HG02885 (cell line): ENCODE results near the gene TOB2.
"Not testable (repeated sequence)": the region's sequence is repeated elsewhere in the genome, so short reads cannot be mapped to it uniquely, and the experiment has no call there.

ENCODE experiments used
- ATAC-seq: cut with Tn5 transposase; IDR thresholded peaks from one replicate; pipeline ENCODE4 v1.9.1; 2021; ENCODE audit warnings: mild to moderate bottlenecking; ENCODE audit not compliant: unreplicated experiment, poor library complexity

The TOB2 gene

DNA sequence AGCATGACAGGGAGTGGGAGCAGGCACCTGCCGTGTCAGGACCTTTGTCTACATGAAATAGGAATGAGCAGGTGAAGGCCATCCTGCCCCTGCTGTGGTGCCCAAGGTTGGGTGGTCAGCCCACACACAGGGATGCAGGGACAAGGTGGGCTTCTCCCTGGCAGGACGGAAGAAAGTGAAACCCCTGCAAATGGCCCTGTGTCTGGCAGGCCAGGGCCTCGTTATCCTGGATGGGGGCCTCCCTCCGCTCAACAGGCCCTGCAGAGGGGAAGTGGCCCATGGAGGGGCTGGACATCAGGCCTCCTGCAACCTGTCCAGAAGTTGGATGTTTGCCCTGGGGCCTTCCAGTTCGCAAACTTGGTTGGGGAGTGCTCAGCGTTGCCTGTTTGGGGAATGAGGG is 14.9 kb downstream of the TOB2 start:
- ATAC-seq, result no peak

DNA sequence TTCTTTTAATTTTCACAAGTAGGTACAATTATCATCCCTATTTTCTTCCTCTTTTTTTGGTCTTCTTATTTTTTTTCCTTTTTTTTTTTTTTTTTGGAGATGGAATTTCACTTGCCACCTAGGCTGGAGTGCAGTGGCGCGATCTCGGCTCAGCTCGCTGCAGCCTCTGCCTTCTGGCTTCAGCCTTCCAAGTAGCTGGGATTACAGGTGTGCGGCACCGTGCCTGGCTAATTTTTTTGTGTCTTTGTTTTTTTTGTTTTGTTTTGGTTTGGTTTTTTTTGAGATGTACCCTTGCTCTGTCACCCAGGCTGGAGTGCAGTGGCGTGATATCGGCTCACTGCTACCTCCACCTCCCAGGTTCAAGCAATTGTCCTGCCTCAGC is 16.7 kb downstream of the TOB2 start:
- ATAC-seq, result no peak

DNA sequence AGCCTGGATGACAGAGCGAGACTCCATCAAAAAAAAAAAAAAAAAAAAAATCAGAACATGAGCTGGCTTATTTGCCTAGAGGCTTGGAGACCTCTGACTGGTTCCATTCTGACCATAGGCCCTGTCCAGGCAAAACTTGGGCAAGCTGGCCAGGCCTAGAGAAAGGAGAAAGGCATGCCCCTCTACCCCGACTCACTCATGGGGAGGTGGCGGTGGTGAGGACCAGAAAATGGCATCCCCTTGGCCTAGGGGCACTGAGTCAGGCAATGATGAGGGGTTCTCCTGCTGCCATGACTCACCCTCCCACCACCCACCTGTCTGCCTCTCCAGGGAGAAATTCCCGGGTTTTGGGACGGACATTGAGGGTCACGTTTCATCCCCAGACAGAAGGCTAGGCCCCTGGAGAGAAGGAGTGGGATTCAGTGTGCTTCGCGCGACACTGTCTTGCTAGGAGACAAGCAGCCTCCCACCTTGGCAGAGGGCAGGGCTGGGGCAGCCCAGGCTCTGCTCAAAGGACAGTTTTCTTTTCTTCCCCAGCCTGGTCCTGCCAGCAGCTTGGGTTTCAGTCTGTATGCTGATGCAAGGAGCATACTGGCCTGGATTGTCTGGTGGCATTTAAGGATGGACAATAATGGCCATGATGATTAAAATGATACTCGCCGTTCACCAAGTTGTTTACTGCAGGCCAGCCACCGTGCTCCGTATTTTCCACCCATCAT is 17.2 kb downstream of the TOB2 start:
- ATAC-seq, result no peak

DNA sequence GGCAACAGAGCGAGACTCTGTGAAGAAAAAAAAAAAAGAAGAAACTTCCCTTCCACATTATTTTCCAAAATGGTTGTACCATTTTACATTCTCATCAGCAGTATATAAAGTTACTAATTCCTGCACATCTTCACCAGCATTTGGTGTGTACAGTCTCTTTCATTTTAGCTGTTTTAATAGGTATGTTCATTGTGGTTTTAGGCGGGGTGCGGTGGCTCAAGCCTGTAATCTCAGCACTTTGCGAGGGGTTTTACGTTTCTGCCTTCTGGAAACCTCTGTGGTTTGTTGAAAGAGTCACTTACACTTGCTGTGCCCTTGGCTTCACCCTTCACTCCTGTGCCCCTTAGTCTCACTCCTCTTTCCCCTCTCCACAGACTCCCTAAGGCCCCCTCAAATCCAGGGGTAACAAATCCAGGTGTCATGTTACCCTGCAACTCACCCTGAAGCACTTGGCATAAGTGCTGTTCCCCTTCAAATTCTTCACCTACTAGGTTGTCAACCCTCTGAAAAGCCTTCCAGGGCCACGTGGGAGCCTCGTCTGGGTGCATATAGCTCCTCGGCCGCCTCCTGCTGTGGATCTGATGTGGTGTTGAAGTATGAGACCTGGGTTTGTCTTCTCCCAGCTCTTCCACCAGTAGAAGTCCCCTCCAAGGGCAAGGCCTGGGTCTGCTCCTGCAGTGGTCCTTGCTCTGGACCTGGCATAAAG is 20.8 kb downstream of the TOB2 start:
- no peak for ATAC-seq

DNA sequence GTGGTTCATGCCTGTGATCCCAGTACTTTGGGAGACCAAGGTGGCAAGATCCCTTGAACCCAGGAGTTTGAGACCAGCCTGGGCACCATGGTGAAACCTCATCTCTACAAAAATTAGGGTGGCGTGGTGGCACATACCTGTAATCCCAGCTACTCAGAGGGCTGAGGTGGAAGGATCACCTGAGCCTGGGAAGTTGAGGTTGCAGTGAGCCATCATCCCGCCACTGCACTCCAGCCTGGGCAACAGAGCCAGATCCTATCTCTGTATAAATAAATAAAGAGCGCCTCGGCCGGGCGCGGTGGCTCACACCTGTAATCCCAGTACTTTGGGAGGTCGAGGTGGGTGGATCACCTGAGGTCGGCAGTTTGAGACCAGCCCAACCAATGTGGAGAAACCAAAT is 27.9 kb downstream of the TOB2 start:
- ATAC-seq, result no peak

DNA sequence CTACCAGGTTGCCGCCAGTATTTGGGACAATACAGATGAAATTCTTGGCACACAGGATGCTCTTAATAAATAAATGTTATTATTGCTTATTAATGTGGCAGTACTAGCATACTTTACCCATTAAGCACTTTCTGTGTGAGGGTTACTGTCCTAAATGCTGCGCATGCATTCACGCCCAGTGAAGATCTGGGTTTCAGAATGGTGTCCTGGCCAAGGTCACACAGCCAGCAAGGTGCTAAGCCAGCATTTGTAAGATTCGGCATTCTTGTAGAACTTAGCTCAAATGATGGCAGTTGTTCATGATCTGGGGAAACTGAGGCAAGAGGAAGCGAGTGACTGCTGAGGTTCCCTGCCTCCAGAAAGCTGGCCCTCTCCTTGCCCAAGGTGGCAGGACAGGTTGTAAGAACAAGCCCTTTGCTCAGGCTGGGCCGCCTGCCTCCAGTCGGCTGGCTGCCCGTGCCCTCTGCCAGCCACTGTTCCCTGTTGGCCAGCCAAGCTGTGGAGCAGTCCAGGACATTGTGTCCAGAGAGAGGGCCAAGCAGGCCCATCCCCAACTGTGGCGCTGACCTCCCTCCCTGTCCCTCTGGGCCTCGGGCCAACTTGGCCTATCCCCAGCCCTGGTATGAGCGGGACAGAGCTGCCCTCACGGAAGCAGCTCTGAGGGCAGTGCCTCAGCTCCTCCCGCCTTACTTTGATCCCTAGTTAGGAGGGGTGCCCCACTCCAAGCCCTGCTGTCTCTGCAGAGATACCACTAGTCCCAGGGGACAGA is 28.8 kb downstream of the TOB2 start:
- no peak for ATAC-seq

DNA sequence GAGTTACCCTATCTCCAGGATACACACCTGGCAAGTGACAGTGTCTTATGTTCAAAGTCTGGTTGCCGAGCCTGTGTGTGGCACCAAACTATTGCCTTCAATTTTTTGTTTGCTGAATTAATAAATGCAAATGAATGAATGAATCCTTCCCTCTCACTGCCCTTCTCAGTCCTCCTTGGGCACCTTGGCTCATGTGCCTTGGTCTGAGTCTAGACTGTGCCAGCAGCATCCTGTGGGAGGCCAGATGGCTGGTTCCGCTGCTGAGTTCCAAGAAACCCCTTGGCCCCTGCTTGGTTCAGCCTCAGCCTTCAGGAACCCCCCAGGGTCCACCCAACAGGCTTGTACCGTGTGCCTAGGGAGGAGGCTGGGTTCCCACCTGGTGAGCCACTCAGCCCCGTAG is 31.0 kb downstream of the TOB2 start:
- no peak for ATAC-seq

DNA sequence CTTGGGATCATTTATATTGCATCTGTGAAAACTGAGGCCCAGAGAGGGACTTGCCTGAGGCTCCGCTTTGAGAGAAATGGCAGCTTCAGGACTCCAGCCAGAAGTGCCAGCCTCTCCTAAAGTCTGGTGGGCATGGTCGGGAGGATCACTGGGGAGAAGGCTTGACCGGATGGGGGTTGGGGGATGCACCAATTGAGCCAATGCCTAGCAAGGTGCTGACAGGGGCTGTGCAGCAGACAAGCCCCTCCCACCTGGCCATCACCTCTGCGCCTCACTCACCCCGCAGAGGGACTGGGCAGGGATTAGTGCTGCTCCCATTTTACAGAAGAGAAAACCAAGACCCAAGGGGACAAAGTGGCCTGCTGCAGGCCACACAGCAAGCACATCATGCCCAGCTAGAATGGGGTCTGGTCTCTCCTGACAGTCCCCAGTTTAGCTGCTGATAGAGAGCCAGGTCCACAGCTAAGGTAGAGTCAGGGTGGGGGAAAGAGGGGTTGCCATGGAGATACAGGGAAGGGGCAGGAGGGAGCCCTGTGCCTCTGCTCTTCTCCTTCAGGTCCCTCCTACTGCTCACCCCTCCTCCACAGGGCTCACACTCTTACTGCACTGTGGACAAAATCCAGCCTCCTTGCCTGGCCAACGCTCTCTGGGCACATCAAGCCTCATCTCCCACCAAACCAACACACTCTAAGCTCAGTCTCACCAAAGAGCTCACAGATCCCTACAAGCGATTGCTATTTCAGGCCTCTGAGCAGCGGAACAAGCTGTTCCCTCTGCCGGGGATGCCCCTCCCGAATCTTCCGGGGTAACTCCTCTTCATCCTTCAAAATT is 35.4 kb downstream of the TOB2 start:
- ATAC-seq, result no peak

DNA sequence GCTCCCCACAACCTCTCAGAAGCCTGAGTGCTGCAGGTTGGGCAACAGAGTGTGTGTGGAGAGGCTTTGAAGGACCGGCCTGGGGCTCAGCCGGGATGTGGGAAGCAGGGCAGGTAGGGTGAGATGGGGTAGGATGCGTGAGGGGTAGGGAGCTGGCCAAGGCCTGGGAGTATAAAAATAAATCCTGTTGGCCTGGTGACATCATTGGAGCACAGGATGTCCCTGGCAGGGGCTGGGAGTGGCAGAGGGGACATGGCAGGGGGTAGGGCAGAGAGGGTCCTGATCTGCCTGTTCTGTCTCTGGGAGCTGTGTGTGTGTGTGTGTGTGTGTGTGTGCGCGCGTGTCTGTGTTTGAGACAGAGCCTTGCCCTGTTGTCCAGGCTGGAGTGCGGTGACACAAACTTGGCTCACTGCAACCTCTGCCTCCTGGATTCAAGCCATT is 36.3 kb downstream of the TOB2 start:
- ATAC-seq, result no peak

DNA sequence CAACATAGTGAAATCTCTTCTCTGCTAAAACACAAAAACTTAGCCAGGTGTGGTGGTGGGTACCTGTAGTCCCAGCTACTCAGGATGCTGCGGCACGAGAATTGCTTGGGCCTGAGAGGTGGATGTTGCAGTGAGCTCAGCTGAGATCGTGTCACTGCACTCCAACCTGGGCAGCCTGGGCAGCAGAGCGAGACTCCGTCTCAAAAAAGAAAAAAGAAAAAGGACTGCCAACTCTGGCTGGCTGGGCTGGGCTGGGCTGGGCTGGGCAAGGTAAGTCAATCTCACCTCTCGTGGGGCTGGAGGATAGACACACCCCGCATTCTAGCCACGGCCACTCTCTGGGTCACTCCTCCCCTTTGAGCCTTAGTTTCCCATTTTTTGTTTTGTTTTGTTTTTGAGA is 37.9 kb downstream of the TOB2 start:
- no peak for ATAC-seq

DNA sequence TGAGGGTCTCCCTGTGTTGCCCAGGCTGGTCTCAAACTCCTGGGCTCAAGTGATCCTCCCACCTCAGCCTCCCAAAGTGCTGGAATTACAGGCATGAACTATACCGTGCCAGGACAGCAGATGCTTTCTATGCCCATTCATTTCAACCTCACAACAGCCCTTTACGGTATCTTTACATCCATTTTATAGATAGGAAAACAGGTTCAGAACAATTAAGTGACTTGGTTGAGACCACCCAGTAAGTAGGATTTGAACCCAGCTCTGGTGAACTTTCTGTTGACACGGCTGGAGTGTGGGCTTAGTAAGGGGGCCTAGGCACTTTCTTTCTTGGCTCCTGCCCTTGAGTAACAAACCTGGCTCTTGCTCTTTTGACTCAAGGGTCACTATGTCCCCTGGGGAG is 39.2 kb downstream of the TOB2 start:
- ATAC-seq, result no peak

DNA sequence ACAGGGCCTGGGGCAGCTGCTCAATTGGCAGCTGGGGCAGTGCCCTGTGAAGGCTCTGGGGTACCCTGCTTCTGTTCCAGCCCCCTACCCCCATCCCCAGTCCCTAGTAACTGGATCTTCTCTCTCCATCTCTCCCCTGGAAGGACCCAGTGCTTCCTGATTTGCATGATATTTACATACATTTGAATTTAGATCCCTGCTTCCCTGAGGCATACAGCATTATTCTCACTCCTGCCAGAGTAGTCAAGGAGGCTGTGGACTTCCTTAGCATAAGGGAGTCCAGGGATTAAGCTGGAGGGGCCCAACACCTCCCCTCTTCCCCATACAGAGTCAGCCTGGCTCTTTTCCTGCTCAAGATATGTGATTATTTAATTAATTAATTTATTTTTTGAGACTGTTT is 40.2 kb downstream of the TOB2 start:
- no peak for ATAC-seq

DNA sequence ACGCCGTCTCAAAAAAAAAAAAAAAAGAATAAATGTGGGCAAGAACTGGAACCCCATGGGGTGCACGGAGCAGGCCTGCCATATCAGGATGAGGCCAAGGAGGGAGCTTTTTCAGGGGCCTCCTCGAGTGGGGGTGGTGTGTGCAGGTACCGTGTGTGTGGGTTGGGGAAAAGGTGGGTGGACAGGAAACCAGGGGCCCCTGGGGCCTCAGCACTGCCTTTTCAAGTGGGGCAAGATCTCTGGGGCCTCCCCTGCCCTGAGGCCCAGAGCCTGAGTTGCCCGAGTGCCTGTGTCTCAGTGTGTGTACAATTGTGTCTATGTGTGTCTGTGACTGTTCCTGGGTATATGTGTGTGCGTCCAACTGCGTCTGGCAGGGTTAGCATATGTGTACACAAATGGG is 41.0 kb downstream of the TOB2 start:
- no peak for ATAC-seq

DNA sequence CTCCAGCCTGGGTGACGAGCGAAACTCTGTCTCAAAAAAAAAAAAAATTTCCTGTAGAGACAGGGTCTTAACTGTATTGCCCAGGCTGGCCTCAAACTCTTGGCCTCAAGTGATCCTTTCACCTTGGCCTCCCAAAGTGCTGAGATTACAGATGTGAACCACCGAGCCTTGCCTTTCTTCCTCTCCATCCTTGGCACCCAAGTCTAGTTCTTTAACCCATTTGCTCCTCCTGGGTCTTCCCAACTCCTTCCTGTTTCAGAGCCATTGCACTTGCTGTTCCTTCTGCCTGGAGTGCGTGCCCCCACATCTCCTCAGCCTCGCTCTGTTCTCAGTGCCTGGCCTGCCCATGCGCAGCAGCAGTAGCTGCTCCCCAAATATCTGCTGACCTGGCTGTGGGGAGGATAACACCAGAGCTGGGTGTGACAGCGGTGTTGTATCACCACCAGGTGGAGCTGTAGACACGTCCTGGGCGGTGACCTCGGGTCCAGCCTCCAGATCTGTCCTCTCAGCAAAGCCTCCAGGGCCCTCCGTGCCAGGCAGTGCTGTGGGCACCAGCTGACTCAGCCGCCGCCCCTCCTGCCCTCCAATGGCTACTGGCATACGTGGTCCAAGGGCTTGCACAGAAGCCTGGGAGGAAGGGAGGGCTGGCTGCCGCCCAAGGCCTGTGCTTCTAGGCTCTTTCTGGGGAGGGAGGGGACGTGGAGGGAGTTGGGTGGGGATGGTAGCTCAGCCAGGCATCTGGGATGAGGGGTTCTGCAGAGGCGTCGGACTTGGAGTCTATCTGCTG is 42.9 kb downstream of the TOB2 start:
- ATAC-seq, result peak; percentile 84

DNA sequence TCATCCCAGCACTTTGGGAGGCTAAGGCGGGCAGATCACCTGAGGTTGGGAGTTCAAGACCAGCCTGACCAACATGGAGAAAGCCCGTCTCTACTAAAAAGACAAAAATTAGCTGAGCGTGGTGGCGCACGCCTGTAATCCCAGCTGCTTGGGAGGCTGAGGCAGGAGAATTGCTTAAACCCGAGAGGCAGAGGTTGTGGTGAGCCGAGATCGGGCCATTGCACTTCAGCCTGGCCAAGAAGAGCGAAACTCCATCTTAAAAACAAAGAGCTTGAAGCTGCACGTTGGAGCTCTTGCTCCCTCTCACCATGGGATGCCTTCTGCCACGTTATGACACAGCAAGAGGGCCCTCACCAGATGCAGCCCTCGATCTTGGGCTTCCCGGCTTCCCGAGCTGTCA is 43.8 kb downstream of the TOB2 start:
- not testable (repeated sequence) for ATAC-seq

DNA sequence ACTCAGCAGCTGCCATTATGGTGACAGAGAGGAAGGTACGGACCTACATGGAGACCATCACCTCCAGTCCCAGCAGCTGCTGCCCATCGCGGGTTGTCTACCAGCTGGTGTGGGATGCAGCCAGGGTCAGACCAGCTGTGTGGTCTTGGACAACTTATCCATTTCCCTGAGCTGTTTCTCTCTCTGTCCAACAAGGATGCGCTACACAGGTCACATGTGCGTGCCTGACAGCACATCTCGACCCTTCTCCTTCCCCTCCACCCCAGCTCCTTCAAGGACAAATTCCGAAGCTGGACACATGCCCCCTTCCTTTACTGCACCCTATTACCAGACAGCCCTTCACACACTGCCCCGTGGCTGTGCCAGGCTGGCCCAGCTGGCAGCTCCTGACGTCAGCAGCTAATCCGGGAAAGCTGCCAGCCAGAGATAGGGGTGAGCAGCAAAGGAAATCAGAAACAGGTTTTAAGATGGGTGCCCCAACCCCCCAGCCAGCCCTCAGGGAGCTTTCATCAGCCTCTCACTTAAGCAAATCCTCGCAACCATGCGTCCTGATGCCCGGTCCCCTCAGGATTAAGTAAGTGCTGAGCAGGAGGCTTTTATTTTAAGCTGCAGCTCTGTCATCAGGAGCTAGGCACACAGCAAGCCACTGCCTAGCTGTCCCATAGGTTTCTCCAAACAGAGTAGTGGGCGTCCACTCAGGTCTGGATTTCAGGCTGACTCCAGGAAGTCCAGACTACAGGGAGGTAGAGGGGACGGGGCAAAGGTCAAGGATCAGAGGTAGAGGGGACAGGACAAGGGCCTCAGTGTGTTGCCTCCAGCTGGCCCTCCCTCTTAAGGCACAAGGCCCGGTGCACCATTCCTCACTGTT is 44.6 kb downstream of the TOB2 start:
- no peak for ATAC-seq

DNA sequence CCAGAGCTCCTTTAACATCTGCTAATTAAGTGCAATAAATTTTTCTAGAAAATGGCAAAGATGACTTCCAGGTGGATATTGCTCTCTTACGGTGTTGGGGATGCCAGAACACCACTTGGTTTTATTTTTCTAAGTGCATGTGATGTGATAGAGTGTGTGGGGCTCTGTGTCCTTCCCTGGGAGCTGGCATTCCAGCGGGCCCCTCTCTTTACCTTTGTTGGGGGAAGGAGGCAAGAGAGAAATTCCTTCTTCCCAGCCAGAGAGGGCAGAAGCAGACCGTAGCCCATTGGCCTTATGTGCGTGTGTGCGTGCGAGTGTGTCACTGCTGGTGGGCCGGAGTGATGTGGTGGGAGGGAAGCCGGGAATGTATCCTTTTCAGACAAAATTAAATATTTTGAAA is 47.7 kb downstream of the TOB2 start:
- no peak for ATAC-seq

DNA sequence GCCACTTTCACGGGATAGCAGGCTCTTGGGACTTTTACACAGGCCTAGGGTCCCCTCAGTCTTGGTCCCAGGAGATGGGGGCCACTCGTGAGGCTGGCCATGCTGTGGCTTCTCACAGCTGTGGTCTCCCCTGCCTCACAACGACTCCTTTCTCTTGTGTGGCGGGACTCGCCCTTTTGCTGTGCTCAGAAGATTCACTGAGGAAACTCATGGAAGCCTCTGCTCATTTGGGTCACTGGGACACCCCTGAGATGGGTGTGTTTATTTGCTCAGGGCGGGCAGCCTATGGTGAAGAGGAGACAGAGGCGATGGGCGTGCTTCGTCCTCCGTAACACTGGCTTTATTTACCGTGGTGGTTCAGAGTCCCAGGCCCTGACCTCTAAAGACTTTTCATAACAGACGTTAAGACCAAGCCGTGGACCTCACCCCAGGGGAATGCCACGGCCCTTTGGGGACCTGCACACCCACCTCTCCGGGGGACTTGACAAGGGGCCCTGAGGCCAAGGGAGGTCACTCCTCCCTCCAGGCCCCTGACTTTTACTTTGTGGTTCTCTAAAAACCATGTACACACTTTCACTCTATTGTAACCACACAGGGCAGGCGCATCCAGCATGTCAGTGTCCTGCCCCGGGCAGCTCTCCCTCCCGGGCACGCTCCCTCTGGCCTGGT is 49.3 kb downstream of the TOB2 start:
- ATAC-seq, result no peak
